ENCODE measurements around the gene SENP6.
"Not testable (repeated sequence)": the region's sequence is repeated elsewhere in the genome, so short reads cannot be mapped to it uniquely, and the experiment has no call there.

DNA sequence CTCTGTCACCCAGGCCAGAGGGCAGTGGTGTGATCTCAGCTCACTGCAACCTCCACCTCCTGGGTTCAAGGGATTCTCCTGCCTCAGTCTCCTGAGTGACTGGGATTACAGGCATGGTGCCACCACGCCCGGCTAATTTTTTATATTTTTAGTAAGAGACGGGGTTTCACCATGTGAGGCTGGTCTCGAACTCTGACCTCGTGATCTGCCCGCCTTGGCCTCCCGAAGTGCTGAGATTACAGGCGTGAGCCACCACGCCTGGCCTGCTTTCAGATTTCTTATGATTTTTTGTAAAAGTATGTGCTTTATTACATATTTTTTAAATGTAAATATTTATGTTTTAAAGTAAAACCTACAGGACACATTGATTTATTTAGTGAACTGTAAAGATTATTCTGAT lies 26.0 kb downstream of the SENP6 start:
- TF ChIP-seq, protein P1, sequence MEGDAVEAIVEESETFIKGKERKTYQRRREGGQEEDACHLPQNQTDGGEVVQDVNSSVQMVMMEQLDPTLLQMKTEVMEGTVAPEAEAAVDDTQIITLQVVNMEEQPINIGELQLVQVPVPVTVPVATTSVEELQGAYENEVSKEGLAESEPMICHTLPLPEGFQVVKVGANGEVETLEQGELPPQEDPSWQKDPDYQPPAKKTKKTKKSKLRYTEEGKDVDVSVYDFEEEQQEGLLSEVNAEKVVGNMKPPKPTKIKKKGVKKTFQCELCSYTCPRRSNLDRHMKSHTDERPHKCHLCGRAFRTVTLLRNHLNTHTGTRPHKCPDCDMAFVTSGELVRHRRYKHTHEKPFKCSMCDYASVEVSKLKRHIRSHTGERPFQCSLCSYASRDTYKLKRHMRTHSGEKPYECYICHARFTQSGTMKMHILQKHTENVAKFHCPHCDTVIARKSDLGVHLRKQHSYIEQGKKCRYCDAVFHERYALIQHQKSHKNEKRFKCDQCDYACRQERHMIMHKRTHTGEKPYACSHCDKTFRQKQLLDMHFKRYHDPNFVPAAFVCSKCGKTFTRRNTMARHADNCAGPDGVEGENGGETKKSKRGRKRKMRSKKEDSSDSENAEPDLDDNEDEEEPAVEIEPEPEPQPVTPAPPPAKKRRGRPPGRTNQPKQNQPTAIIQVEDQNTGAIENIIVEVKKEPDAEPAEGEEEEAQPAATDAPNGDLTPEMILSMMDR (IDR thresholded peaks at IDR 0.05) = not testable (repeated sequence)
- TF ChIP-seq EZH2 (IDR thresholded peaks at IDR 0.05) = not testable (repeated sequence)
